SIG-M5 treated with dmso at 0.1 percent for 504 hours (cell line): ENCODE measurements around the gene FAAP100.
"Not testable (repeated sequence)": the region's sequence is repeated elsewhere in the genome, so short reads cannot be mapped to it uniquely, and the experiment has no call there.

Source experiments
- DNase-seq: peaks from one replicate; lab custom pipeline; 2025; ENCODE audit not compliant: unreplicated experiment; lab: John Stamatoyannopoulos, UW

FAAP100 gene

DNA sequence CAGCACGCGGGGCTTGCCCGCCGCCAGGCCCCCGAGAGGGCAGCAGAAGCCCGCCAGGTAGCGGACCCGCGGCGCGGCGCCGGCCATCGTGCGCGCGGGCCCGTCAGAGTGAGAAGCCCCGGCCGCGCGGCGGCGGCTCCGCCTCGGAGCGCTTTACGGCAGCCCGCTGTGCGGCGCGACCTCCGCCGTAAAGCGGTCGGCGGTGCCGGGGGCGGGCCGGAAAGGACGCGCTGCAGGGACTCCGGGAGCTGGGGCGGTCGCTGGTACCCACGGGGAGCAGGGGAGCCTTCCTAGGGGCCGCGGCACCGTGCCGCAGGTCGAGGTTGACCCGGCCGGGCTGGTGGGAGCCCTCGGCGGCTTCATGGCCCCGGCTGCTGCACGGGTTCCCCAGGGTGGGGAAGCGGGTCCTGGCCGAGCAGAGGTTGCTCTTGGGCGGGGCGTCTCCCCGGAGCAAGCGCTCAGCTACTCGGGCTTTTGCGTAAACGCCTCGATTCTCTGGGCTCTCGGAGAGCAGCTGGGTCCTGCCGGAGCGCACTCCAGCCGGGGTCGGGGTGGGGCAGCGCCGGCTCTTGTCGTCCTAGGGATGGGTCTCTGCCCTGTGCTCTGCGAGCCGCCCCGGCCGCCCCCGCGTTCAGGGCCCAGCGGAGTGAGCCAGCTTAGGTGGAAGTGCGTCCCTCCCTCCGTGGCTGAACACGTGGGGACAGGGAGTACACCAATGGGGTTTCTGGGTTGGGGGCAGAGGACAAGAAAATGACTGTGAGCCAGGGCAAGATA lies at the start of gene FAAP100:
FAAP100 (minus strand) TSS at position 110 of the 774 bp plus-strand sequence; CDS start at position 87, 23 bp downstream.
- DNase-seq: peak; percentile 86

GRCh38 chr17:81601525-81602120 lies 49.5 kb upstream of the FAAP100 start:
- peak; percentile 74 for DNase-seq

DNA sequence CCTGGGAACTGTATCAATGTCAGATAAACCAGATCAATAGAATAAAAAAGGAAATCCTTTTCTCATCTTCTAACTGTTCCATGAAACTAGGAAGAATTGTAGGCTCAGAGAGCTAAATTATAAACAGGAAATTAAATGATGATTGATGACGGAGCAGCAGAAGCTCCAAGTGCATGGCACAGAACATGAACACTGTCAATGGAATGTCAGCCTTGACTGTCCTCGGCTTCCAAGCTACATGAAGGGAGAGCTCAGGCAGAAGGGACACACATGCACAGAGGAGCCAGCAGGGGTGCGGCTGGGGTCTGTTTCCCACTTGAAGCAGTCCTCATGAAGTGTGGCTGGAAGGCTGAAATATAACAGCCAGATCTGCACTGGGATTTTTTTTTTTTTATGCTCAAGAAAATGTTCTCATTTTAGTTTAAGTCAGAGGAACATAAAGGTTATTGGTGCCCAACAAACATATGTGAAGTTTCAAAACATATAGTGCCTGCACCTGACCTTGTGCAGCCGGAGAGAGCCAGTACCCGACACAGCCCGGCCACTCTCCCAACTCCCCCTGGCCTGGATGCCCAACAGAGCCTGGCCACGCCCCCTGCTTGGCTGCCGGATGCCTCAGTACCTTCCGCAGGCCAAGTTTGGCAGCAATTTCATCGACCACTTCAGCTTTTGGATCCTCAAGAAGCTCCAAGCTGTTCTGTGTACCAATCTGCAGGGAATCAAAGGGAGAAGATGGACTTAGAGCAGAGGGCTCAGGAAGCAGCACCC lies 47.8 kb upstream of the FAAP100 start:
- no peak for DNase-seq

GRCh38 chr17:81593105-81593871 lies 41.1 kb upstream of the FAAP100 start:
- DNase-seq: no peak

DNA sequence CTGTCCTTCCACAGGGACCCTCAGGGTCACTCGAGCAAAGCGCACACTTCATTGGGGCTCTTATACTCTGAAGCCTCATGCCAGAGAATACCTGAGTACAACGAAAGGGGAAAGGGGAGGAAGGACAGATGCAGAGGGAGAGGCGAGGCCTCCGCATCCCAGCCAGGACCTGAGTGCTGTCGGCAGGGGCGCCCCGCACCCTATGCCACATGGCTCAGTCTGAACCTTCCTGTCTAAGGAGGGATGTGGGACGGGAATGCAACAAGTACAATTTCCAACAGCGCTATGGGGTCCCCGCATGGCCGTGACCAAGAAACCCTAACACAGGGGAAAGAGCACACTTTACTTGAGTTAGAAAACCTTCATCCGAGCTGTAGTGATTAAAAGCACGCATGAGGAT lies 39.8 kb upstream of the FAAP100 start:
- no peak for DNase-seq

DNA sequence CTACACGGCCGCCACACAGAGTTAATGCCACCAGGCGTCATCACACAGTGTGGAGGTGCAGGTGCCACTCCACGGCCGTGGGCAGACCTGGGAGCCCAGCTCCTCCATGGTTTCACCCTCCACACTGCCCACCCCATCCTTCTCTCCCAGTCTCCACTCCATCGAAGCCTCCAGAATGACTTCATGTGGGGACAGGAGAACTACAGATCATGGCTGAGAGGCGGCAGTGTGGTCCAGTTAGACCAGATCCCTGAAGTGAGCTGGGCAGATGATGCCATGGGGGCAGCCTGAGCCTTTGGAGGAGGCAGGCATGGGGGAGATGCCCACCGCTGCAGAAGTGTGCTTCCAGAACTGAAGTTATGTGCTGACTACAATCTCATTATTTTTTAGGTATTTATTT lies 38.0 kb upstream of the FAAP100 start:
- DNase-seq: no peak

GRCh38 chr17:81589612-81590011 lies 37.5 kb upstream of the FAAP100 start:
- no peak for DNase-seq

- DNase-seq: no peak
Observed at GRCh38 chr17:81586096-81586495, 33.9 kb upstream of the FAAP100 start.

GRCh38 chr17:81584771-81585170 lies 32.6 kb upstream of the FAAP100 start:
- DNase-seq: not testable (repeated sequence)

DNA sequence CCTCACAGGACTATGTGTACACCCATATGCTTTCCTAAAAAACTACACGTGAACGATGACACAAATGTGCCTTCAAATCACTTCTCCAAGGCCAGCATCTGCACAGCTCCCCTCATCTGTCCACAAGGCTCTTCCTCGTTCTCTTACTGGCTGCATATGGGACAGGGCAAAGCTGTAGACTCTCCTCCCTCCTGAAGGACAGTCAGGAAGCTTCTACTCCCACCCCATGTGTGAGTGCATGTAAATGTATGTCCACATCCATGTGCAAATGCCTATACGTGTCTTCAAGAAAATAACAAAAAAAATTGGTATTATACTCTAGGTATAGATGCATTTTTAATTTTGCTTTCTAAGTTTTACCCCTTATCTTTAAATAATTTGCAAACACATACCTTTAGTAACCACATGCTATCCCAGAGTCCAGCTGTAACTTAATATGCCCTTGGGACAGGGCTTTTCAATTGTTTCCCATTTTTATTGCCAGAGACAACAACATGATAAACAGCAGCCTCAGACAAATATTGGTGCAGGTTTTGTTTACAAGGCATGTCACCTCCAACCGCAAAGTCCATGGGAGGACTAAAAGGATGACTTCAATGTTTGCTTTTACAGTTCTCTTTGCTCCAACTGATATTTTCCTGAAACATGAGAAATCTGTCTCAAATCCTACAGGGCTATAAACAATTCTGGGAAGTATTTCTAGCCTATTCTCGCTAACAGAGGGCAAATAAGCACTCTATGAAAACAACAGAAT lies 31.6 kb upstream of the FAAP100 start:
- DNase-seq: no peak

GRCh38 chr17:81582749-81583148 lies 30.6 kb upstream of the FAAP100 start:
- DNase-seq: no peak

DNA sequence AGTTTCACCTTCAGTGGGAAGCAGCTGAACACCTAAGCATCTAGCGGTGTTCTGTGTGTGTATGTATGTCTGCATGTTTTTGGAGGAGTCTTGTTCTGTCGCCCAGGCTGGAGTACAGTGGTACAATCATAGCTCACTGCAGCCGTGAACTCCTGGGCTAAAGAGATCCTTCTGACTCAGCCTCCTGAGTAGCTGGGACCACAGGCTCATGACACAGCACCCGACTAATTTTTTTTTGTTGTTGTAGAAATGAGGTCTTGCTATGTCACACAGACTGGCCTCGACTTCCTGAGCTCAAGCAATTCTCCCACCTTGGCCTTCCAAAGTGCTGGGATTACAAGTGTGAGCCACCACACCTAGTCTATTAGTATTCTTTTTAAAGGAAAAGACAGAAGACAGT lies 30.2 kb upstream of the FAAP100 start:
- DNase-seq: no peak

DNA sequence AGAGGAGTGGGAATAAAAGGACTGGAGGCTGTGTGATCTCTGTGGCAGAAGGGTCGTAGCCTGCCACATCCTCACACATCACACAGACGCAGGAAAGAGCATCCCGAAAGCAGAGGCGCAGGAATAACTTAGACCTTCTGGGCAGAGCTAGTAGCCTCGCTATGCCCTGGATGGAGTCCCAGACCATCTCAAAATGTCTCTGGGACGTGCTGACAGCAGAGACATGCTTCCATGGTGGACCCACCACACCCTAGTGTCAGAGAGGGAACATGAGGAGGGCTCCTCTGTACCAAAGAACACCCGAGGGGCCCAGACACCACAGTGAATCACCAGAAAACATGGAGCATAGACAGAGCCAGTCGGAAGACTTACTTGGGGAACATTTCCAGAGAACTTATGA lies 29.6 kb upstream of the FAAP100 start:
- DNase-seq: no peak

GRCh38 chr17:81580481-81580880 lies 28.3 kb upstream of the FAAP100 start:
- no peak for DNase-seq

DNA sequence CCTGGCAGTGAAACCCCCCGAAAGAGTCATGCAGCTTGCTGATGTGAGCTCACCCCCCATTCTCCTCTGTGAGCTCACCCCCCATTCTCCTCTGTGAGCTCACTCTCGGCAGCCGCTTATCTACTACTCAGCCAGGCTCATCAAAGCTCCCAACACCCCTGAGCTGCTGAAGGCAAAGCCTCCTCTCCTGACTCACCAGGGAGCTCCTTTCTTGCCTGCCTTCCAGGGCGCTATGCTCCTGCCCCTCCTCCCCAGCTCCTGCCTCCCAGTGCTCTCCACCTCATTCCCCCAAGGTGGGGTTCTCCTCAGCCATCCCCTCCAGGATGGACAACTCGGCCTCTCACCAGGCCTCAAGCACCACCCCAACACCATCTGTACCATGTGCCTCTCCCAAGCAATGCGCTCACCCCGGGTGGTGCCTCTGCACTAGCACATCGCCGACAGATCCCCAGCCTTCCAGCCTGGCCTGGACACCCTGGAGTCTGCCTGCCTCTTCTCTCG lies 27.7 kb upstream of the FAAP100 start:
- DNase-seq: no peak

- no peak for DNase-seq
Observed at GRCh38 chr17:81579298-81579697, 27.1 kb upstream of the FAAP100 start.

GRCh38 chr17:81578561-81579225 lies 26.5 kb upstream of the FAAP100 start:
- no peak for DNase-seq

DNA sequence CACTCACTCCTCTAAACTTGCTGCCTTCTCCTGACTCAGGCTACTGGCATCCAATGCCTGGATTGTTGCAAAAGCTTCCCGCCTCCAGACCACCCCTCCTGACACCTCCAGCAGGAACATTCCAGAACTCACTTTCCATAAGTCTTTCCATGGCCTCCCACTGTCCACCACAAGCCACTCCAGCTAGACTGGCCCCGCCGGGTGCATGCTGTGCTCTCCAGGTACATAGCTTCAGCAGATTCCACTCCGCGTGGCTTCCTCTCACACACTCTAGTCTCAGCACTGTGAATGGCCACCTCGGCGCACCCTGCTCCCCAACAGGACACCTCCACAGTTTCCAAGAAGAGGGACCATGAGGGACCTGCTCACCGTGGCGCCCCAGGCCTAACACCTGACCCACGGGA lies 25.9 kb upstream of the FAAP100 start:
- DNase-seq: no peak

DNA sequence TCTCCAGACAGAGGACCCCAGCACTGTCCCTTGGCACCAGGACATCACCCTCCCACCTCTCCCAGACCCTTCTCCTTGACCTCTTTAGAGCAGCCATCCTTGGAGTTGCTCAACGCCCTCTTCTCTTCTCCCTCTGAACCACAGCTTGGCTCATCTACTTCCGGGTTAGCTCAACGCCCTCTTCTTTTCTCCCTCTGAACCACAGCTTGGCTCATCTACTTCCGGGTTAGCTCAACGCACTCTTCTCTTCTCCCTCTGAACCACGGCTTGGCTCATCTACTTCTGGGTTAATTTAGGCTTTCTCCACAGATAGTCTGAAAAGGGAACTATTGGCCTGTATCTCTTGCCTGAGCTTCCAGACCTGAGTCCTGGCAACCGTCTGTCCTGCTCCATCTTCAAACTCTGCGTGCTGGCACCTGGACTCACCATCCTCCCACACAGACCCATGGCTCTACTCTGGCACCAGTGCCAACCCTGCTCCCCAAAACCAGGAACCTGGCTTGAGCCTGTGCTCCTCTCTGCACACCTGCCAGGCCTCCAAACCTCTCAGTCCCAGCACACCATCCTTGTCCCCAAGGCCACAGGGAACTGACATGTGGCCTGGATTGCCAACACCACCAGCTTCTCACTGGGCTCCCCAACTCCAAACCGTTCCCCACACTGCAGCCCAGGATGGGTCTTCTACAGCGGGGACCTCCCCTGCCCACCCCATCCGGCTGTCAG lies 25.3 kb upstream of the FAAP100 start:
- DNase-seq: peak; percentile 69
